Testis (tissue), 3 donors: Measurements from ENCODE around the gene EIF4G1. TPM values are rescaled to one million over a fixed set of nuclear protein-coding genes. Genes with fewer than 3 reads are reported as not detected.

Experiments used
- DNase-seq: peaks from one replicate; pipeline ENCODE4 v3.0.0-alpha.2; 2019
- H3K27ac ChIP-seq, 2 donors: fragments of 200-600 bp; sonication (generic); one replicate each; pipeline ENCODE4 v1.5.1; 2019
- H3K27me3 ChIP-seq: fragments of 200-600 bp; sonication (generic); one replicate; pipeline ENCODE4 v1.5.1; 2019
- H3K36me3 ChIP-seq: fragments of 200-600 bp; sonication (generic); one replicate; pipeline ENCODE4 v1.5.1; 2017; ENCODE audit warnings: low read depth; ENCODE audit errors: missing control alignments
- H3K4me1 ChIP-seq: fragments of 200-600 bp; sonication (generic); one replicate; pipeline ENCODE4 v1.5.1; 2019
- H3K4me3 ChIP-seq, 2 donors: fragments of 200-600 bp; sonication (generic); one replicate each; pipeline ENCODE4 v1.5.1; 2017 to 2019
- H3K9me3 ChIP-seq: fragments of 200-600 bp; sonication (generic); one replicate; pipeline ENCODE4 v1.5.1; 2017
- POLR2A ChIP-seq: fragments of 450-650 bp; IDR thresholded peaks from one replicate; pipeline ENCODE4 v1.6.1; 2017; ENCODE audit warnings: antibody characterized with exemption, mild to moderate bottlenecking, moderate library complexity
- WGBS, 2 donors: methylation state at CpG; one replicate each; pipeline ENCODE4 v1.1.5; 2018; 5-methylcytosine and 5-hydroxymethylcytosine counted together
- intact Hi-C: fragments of 100-400 bp; cut with DNase I; formaldehyde crosslinking; loops from one replicate; pipeline ENCODE4 v1.15.1; 2023; ENCODE audit warnings: low total_unique reads
- polyA plus RNA-seq: library from polyadenylated mRNA; stranded (reverse); fragments of 350-450 nt; fragmentation: Illumina TruSeq; extraction: RNeasy Lipid Tissue Mini Kit (QIAGEN cat#74804); gene quantifications from one replicate; pipeline ENCODE4 v1.2.3, GENCODE V29; 2014; ENCODE audit warnings: low read depth, low replicate concordance; ENCODE audit not compliant: insufficient read depth
- total RNA-seq, 2 donors: library from RNA; depleted of rRNA; stranded (reverse); fragments of >200 nt; gene quantifications; one replicate each; pipeline ENCODE4 v1.2.3, GENCODE V29; 2016
- TF ChIP-seq, protein P1 (sequence below), 3 experiments: fragments of 450-650 bp in 2 of 3; fragments of 200-600 bp in 1 of 3; sonication (generic) in 1 of 3; IDR thresholded peaks; one replicate each; pipeline ENCODE4 v1.5.1; 2016 to 2019; ENCODE audit warnings: antibody characterized with exemption in 3 of 3, mild to moderate bottlenecking in 2 of 3, moderate library complexity in 1 of 3

The EIF4G1 gene
- total and polyA plus RNA-seq, 3 donors from 2014 or later = 255 to 295 (median 295) TPM

DNA sequence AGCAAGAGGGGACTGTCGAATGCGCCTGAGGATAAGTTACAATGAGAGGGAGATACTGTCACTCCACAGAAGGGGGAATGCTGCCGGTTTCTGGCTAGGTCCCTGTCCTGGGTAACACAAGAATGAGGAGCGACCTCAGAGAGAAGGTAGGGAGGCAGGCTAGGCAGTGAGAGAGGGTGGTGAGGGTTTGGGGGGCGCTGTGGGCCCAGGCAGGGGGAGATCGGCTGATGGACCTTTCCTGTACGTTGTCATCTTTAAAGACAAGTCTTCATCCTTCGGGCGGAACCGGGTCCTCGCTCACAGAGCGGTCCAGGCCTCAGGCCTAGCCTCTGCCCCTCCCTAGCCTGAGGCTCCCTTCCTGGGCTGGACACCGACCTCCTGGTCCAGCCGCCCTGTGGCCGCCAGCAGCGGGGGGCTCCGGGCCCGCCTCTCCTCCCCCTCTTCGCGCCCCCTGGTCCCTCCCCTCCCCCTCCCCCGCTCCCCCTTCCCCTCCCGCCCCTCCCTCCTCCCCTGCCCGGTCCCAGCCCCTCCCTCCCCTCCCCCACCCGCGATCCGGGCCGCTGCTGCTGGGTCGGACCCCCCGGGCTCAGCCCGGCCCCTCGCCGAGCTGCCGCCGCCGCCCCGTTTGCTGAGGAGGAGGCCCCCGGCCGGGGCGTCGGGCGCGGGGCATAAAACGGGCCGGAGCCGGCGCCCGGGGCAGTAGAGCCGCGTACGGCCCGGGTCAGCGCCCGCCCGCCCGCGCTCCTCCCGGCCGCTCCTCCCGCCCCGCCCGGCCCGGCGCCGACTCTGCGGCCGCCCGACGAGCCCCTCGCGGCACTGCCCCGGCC is 65.2 kb downstream of the EIF4G1 start, which contains the start of gene CHRD:
TSS of gene CHRD (plus strand) at position 697 of the 827 bp plus-strand sequence. CDS start 265 bp downstream, outside the sequence.
- Histone ChIP-seq H3K4me3 (peak within 1 kb of the TSS; percentile 31 to 51), H3K9me3 (no peaks in the 10 kb centered on the region), H3K4me1 (peaks cover 15% of the 10 kb centered on the region), H3K36me3 (no peaks in the 10 kb centered on the region), H3K27ac (peak within 1 kb of the TSS; percentile 19 to 53), H3K27me3 (no peaks in the 10 kb centered on the region)
- no peak for DNase-seq
- TF ChIP-seq, protein P1, sequence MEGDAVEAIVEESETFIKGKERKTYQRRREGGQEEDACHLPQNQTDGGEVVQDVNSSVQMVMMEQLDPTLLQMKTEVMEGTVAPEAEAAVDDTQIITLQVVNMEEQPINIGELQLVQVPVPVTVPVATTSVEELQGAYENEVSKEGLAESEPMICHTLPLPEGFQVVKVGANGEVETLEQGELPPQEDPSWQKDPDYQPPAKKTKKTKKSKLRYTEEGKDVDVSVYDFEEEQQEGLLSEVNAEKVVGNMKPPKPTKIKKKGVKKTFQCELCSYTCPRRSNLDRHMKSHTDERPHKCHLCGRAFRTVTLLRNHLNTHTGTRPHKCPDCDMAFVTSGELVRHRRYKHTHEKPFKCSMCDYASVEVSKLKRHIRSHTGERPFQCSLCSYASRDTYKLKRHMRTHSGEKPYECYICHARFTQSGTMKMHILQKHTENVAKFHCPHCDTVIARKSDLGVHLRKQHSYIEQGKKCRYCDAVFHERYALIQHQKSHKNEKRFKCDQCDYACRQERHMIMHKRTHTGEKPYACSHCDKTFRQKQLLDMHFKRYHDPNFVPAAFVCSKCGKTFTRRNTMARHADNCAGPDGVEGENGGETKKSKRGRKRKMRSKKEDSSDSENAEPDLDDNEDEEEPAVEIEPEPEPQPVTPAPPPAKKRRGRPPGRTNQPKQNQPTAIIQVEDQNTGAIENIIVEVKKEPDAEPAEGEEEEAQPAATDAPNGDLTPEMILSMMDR (IDR thresholded peaks at IDR 0.05) = no peak
- TF ChIP-seq POLR2A = no peak
- intact Hi-C loops = loop anchor here (10.0 kb wide), 1 partner anchor 165 kb away; no protein-coding TSS in a partner anchor
- WGBS, 2 donors = 21 to 25% methylated on average over 15 to 17 of the region's 71 CpGs

DNA sequence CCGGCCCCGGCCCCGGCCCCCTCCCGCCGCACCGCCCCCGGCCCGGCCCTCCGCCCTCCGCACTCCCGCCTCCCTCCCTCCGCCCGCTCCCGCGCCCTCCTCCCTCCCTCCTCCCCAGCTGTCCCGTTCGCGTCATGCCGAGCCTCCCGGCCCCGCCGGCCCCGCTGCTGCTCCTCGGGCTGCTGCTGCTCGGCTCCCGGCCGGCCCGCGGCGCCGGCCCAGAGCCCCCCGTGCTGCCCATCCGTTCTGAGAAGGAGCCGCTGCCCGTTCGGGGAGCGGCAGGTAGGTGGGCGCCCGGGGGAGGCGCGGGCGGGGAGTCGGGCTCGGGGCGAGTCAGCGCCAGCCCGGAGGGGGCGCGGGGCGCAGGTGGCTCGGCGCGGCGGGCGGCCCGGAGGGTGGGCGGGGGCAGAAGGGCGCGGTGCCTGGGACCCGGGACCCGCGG is 65.8 kb downstream of the EIF4G1 start:
- intact Hi-C loops = no loop called here
- Histone ChIP-seq H3K36me3 (no peaks in the 10 kb centered on the region), H3K27me3 (no peaks in the 10 kb centered on the region), H3K4me1 (peaks cover 15% of the 10 kb centered on the region), H3K27ac (no peak overlapping the region), H3K4me3 (peak overlapping the region in 1 of 2 donors; percentile 51), H3K9me3 (no peaks in the 10 kb centered on the region)
- WGBS, 2 donors = 0% methylated on average over 13 of the region's 62 CpGs
- TF ChIP-seq, protein P1 (IDR thresholded peaks at IDR 0.05) = no peak
- peak; percentile 54 for DNase-seq

DNA sequence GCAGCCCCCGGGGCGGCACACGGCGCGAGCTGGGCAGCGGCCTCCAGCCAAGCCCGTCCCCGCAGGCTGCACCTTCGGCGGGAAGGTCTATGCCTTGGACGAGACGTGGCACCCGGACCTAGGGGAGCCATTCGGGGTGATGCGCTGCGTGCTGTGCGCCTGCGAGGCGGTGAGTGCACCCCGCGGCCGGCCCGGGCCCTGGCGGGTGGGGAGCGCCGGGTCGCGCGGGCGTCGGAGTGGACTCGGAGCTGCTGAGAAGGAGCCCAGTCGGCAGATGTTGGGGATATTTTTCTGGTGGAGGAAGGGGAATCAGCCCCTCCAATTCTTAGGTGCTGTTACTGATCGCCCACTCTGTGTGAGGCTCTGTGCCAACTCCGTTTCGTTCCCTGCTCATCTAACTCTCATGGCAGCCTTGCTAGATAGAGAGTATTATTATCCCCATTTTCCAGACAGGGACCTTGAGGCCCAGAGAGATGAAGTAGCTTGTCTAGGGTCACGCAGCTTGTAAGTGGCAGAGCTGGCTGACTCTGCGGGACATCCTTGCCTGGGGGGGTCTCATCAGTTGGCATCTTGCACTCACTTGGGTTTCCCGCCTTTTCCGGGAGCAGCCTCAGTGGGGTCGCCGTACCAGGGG is 66.3 kb downstream of the EIF4G1 start:
- peaks cover 15% of the 10 kb centered on the region for H3K4me1 ChIP-seq
- WGBS, 2 donors = 6 to 17% methylated on average over 6 to 26 of the region's 42 CpGs
- no peaks in the 10 kb centered on the region for H3K36me3 ChIP-seq
- H3K4me3 ChIP-seq = peak overlapping the region in 1 of 2 donors; percentile 51
- no peak for DNase-seq
- intact Hi-C loops = no loop called here
- H3K27me3 ChIP-seq = no peaks in the 10 kb centered on the region
- no peaks in the 10 kb centered on the region for H3K9me3 ChIP-seq
- TF ChIP-seq POLR2A = no peak
- TF ChIP-seq, protein P1 (IDR thresholded peaks at IDR 0.05) = no peak
- no peak overlapping the region for H3K27ac ChIP-seq

- Histone ChIP-seq H3K27me3 (no peaks in the 10 kb centered on the region), H3K9me3 (no peaks in the 10 kb centered on the region), H3K27ac (no peak overlapping the region), H3K4me1 (peaks cover 15% of the 10 kb centered on the region), H3K4me3 (no peak overlapping the region), H3K36me3 (no peaks in the 10 kb centered on the region)
- intact Hi-C loops = no loop called here
- WGBS, 2 donors = 36 to 55% methylated on average over 13 to 53 of the region's 55 CpGs
- TF ChIP-seq, protein P1 (IDR thresholded peaks at IDR 0.05) = no peak
- no peak for TF ChIP-seq POLR2A
- DNase-seq = no peak
Measured at GRCh38 chr3:184381261-184382224, 67.1 kb downstream of the EIF4G1 start.
